Myocyte (in vitro differentiated cells): ENCODE measurements around the gene AP5Z1. TPM values are rescaled to one million over a fixed set of nuclear protein-coding genes. Genes with fewer than 3 reads are reported as not detected.

ENCODE experiments used
- DNase-seq: peaks from one replicate; pipeline ENCODE4 v3.0.0-alpha.2; 2012; ENCODE audit warnings: low read depth
- total RNA-seq: library from RNA; depleted of rRNA; stranded (reverse); fragments of >200 nt; gene quantifications from 2 replicates; pipeline ENCODE4 v1.2.3, GENCODE V29; 2014

AP5Z1 gene
- total RNA-seq, 1 donor from 2014 or later, result 41.8 TPM

DNA sequence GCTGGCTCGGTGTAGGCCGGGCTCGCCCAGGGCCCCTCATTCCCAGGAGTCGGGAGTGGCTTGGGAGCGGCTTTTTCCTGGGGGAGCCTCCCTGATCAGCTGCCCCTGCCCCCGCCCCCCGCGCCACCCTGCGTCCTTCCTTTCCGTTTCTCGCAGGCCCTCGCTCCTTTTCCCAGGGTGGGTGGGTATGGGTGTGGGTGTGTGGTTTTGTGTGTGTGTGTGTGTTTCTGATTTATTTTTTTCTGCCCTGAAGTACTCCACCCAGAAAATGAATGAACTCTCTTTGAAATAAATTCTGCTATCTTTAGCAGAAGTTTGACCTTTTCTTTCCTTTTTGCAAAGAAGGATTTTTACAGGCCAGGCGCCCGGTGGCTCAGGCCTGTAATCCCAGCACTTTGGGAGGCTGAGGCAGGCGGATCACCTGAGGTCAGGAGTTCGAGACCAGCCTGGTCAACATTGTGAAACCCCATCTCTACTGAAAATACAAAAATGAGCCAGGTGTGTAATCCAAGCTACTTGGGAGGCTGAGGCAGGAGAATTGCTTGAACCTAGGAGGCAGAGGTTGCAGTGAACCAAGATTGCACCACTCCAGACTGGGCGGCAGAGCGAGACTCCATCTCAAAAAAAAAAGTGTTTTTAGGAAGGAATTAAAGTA is 30.0 kb upstream of the AP5Z1 start:
- DNase-seq, result peak; percentile 3

DNA sequence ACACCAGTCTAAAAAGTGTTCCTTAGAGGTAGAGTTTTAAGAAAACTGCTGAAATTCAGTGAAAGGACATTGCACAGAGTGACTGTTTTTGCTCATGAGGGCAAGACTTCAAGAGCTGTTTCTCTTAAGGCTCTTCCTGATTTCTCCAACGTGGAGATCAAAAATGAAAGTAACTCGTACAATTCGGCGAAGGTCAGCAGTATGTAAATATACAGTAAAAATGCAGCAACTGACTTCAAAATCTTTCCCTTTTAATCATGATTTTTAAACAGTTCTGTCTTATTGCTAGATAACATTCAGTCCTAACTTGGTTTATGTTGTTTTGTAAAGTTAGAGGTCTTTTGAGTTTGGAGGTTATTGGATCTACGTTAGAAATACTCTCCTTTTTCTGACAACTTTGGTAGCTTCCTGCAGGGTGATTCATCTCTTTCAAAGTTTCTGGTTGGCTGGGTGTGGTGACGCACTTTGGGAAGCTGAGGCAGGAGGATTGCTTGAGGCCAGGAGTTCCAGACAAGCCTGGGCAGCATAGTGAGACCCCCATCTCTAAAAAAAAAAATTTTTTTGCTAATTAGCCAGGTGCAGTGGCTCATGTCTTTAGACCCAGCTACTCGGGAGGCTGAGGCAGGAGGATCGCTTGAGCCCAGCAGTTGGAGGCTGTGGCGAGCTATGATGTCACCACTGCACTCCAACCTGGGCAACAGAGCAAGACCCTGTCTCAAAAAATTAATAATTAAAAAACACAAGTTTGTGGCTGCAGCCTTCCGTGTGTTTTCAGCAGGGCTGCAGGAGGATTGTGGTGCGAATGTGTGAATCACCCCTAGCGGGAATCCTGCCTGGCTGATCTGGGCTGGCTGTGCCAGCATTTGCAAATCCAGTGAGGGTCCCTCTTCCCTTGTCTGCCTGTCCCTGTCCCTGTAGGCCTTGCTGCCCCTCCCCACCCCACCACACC is 29.2 kb upstream of the AP5Z1 start:
- DNase-seq, result peak; percentile 9

DNA sequence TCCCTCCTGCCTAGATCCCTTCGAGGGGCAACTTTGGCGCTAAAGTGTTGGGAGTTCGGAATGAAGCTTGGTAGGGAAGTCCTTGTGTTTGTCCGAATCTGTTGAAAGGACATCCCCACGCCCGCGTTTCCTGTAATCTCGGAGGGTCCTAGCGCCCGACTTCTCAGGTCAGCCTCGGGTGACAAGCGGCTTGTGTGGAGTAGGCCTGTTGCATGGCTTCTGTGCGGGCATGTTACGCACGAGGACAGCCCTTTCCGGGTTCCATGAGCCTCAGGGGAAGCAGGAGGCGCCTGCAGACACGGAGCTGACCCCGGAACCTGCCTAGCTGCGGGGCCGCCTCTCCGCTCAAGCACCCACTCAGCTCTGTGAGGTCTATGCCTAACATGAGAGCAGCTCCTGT is 28.4 kb upstream of the AP5Z1 start:
- DNase-seq, result no peak

- no peak for DNase-seq
These were observed 27.7 kb upstream of the AP5Z1 start for GRCh38 chr7:4747746-4748145.

DNA sequence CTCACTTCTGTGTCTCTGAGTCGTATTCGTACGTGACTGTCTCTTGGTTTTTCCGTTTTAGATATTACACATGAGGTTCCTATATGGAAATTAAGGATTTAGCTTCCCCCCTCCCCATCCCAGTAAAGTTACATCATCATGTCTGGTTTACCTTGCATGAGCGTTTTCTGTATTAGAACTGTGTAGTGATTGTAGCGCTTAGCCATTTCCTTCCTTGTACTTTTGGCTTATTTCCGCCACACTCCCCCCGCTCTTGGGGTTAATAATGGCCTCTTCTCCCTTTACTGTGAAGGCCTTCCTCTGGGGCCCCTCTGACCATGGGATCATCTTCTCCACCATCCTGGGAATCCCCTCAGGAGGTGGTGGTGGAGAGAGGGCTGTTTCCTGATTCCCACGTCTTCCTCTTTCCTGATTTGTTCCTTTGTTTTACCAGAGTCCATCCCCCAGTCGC is 27.2 kb upstream of the AP5Z1 start:
- DNase-seq, result no peak

DNA sequence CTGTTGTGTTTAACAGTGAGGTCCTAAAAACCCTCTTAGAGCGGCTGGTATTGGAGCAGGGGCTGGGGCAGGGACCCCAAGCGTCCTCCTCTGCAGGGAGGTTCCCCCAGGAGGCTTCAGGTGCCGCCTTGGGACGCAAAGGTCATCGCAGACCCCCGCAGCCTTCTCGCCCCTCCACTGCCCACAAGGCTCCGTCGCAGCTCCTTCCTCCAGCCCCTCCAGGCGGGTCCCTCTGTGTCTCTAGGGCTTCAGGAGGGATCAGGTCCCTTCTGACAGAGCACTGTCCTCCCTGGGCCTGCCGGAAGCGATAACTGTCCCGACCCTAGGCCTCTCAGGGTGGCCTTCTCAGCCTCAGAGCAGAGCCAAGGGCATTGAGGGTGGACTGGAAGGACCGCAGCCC is 26.1 kb upstream of the AP5Z1 start:
- no peak for DNase-seq

DNA sequence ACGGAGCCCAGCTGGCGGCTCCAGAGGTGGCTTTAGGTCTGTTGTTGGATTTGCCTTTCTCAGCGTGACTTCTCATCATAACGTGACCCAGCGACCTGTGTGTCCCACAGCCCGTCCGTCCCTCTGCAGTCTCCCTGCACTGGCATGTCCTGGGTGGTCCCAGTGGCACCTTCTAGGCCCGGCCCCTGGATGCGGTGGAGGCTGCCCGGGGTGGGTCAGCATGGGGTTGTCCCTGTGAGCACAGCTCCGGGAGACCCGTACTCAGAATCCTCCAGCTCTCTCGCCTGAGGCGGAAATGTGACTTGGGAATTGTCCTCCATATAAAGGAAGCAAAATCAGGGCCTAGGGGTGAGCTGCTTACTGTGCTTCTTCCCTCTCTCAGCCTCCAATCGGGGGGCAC is 25.6 kb upstream of the AP5Z1 start:
- no peak for DNase-seq

- DNase-seq, result no peak
These were observed 23.9 kb upstream of the AP5Z1 start for GRCh38 chr7:4751398-4751947.

DNA sequence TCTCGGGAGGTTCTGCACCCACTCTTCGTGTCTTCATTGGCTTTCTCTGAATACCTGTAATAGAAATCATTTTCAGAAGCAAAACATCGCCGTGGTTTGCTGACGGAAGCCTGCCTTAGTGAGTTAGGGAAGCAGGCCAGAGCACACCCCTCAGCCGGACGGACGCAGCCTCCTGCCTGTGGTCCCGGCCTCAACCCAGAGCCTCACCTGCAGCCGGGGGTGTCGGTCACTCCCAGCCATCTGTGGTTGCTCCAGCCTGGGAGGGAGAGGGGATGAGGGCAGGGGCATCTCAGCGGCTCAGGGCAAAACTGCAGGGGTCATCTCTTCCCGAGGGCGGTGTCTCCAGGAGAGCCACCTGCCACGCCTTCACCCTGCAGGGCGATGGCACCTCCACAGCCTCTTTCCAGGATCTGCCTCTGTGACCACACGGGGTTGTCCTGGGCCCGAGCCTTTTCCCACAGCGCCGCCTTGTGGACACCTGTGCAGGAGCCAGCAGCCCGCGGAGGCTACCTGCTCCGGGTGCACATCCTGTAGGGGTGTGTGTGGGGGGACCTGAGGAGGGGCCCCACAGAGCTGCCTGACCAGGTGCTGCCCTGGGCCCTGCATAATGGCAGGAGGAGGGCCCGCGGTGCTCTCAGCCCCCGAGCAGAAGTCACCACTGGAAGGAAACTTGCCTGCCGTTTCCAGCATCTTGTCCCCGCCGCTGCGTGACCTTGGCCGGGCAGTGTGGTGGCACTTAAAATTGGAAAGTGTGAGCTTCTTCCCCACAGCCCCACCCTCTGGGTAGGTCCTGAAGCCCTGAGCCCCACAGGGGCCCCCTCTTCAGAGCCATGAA is 21.6 kb upstream of the AP5Z1 start:
- DNase-seq, result peak; percentile 54

DNA sequence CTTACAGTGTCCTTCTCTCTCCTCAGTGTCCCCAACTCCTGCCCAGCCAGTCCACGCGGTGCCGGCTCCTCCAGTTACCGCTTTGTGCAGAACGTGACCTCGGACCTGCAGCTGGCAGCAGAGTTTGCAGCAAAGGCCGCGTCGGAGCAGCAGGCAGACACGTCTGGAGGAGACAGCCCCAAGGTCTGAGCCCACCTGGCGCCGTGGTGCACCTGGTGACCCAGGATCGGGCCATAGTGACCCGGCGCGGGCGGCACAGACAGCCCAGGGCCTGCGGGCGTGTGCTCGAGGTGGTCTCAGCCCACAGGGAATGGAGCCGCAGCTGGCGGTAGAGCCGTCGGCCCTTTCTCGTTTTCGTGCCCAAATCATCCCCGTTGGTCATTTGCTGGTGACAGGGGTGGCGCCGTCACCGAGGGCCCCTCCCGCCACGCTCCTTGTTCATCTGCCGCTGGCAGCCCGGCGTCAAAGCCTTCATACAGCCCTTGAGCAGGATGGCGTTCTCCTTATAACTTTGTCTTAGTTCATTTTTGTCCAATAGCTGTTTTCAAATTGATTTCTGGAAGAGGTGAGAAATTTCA is 20.9 kb upstream of the AP5Z1 start:
- no peak for DNase-seq

- no peak for DNase-seq
These were observed 20.4 kb upstream of the AP5Z1 start for GRCh38 chr7:4755045-4755444.

DNA sequence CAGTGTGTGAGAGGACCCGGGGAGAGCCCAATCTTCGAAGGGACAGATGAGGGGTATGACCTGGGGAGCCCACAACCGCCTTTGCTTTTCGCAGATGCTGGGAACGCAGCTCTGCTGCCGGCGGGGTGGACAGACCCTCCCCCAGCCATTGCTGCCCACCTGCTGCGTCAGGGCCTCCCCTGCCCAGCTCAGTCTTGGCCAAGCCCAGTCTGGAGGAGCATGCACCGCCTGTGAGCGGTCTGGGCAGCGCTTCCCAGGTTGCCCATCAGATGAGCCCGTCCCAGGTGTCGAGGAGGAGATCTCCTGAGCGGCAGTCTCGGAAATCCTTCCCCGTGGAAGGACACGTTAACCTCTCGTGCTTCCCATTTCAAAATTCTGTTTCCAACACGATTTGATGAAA is 17.3 kb upstream of the AP5Z1 start:
- DNase-seq, result no peak

DNA sequence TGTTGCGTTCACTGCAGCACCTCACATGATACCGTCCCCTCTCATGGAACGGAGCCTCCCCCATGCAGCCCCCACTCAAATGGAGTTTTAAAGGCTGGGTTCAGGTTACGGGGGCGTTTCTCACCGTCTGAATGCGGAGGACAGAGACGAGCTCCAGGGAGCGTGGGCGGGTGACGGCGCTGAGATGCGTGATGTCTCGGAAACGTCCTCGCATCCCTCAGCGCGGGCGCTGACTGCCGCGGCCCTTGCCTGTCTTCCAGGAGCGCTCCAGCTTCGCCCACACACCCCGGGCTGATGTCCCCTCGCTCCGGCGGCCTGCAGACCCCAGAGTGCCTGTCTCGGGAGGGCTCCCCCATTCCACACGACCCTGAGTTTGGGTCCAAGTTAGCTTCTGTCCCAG is 16.6 kb upstream of the AP5Z1 start:
- no peak for DNase-seq

DNA sequence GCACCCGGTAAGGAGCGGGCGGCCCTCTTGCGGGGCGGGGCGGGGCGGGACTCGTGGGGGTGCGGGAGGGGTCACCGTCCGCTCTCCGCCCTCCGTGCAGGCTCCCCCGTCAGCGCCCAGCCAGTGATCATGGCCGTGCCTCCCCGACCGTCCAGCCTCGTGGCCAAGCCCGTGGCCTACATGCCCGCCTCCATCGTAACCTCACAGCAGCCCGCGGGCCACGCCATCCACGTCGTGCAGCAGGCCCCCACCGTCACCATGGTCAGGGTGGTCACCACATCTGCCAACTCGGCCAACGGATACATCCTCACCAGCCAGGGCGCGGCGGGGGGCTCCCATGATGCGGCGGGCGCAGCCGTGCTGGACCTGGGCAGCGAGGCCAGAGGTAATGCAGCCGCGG is 16.2 kb upstream of the AP5Z1 start:
- DNase-seq, result no peak

DNA sequence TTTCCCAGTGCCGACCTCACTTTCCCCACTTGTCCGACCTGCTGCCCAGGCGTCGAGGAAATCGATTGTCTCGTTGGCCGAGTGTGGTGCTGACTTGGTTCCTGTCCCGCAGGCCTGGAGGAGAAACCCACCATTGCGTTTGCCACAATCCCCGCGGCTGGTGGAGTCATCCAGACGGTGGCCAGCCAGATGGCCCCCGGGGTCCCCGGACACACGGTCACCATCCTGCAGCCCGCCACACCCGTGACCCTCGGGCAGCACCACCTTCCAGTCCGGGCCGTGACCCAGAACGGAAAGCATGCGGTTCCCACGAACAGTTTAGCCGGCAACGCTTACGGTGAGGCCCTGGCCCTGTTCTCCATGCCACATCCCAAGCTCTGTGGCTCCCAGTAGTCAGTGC is 14.5 kb upstream of the AP5Z1 start:
- DNase-seq, result no peak

- no peak for DNase-seq
These were observed 13.0 kb upstream of the AP5Z1 start for GRCh38 chr7:4762121-4763055.

DNA sequence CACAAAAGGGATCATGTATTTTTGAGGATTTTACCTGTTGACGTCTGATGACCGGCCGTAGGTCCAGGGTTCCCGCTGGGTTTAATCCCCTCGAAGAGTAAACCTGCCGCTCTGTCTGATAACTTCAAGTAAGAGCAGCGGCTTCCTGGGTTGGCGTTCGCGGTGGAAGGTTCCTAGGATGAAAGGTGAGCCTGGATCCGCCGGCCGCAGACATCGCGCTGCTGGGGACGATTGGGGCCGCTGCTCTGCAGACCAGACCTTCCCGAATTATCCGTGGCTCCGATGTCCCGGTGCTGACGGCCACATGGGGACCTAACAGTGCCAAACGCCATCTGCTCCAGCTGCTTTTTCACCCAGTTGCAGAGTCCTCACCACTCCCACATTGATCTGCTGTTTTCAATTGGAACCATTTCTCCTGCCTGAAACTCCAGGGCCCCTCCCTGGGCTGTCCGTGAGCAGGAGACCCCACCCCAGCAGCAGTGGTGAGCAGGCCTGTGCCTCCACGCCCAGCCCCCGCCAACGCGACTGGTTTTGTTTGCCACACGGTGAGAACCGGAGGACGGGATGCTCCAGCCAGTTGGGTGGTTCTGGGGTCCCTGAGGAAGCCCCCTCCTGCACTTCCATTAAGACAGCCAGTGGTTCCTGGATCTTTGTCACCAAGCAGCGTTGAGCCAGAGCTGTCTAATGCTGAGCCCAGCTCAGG is 12.2 kb upstream of the AP5Z1 start:
- no peak for DNase-seq

GRCh38 chr7:4763794-4764185 is 11.6 kb upstream of the AP5Z1 start:
- no peak for DNase-seq

- DNase-seq, result no peak
These were observed 10.9 kb upstream of the AP5Z1 start for GRCh38 chr7:4764402-4765007.
